ENCODE measurements around the gene SMAD6. TPM values are rescaled to one million over a fixed set of nuclear protein-coding genes. Genes with fewer than 3 reads are reported as not detected.

The SMAD6 gene
- total and polyA plus RNA-seq, 2 donors = 1.0 to 2.8 TPM

DNA sequence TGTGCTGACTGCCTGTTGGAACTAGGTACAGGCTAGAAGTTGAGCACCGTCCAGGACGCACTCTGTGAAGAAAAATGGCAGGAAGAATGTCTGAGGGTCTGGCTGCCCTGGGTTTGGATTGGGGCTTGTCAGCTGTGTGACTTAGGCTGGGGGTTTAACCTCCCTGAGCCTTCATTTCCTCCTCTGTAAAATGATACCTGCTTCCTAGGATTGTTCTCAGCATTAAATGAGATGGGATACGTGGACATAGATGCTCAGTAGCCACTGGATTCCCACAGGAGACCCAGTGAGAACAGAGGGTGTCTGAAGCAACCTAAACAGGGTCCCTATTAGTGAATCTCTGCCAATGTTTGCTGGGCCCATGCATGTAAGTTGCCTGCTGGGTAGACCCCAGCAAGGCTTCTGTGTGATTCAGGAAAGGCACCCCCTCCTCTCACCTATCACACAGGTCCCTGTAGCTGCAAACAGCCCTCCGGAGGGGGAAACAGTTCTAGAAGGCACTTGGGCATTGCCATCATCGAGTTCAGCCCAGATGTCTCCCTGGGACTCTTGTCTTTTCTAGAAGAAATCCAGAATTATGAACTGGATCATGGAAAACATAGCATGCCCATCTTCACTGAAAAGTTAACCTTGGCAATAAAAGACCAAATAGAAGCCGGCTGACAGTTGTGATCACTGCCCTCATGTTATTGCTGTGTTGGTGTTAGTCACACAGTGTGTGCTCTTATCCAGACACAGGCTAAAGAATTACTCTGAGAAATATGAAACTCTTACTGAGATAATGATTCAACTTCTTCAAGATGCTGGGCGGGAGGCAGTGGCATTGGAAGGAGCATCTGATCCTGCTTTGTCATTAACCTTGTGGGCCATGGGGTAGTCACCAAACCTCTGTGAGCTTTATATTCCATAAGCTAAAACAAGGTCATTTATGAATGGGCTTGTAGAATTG lies 64.5 kb downstream of the SMAD6 start:
- Histone ChIP-seq H3K36me3 (ENCODE audit: control insufficient read depth in 2 of 2, insufficient read depth in 2 of 2, low read length in 1 of 2) (no peaks in the 10 kb centered on the region), H3K4me3 (ENCODE audit: low read length in 2 of 2) (no peak overlapping the region), H3K4me1 (ENCODE audit: control insufficient read depth in 2 of 2, insufficient read depth in 2 of 2, low read length in 2 of 2) (peaks cover 0 to 13% of the 10 kb centered on the region in 2 donors), H3K27me3 (ENCODE audit: control insufficient read depth in 2 of 2, insufficient read depth in 1 of 2, low read length in 1 of 2) (peaks cover 0 to 20% of the 10 kb centered on the region in 2 donors), H3K9me3 (ENCODE audit: control insufficient read depth in 2 of 2, insufficient read depth in 1 of 2, low read length in 1 of 2) (no peaks in the 10 kb centered on the region), H3K27ac (ENCODE audit: low read depth in 1 of 2, low read length in 1 of 2) (no peak overlapping the region)
- DNase-seq (ENCODE audit: low read depth in 6 of 9, low spot score in 9 of 9) = no peak
- 70% methylated on average over 7 of the region's 7 CpGs for WGBS

DNA sequence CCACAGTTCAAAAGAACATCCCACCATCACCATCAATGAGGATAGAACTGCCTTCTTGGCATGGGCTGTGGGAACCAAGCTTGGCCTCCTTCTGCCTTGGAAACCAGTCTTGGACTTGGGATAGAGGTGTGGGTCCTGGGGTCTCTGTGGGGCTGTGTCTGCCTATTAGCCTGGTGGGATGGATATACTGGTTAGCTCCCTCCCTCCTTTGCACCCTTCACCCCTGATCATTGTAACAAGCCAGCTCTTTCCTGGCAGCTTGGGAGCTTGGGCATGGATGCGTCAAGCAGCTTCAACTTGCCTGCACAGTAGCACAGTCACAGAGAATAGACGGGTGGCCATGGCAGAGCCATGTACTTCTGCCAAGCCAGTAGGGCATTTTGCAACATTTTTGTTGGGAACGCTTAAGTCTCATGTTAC lies 65.2 kb downstream of the SMAD6 start:
- H3K4me1 ChIP-seq (ENCODE audit: control insufficient read depth in 2 of 2, insufficient read depth in 2 of 2, low read length in 2 of 2) = peaks cover 0 to 13% of the 10 kb centered on the region in 2 donors
- no peak for DNase-seq (ENCODE audit: low read depth in 6 of 9, low spot score in 9 of 9)
- no peak overlapping the region for H3K4me3 ChIP-seq (ENCODE audit: low read length in 2 of 2)
- no peak overlapping the region for H3K27ac ChIP-seq (ENCODE audit: low read depth in 1 of 2, low read length in 1 of 2)
- H3K9me3 ChIP-seq (ENCODE audit: control insufficient read depth in 2 of 2, insufficient read depth in 1 of 2, low read length in 1 of 2) = no peaks in the 10 kb centered on the region
- H3K36me3 ChIP-seq (ENCODE audit: control insufficient read depth in 2 of 2, insufficient read depth in 2 of 2, low read length in 1 of 2) = no peaks in the 10 kb centered on the region
- peaks cover 0 to 18% of the 10 kb centered on the region in 2 donors for H3K27me3 ChIP-seq (ENCODE audit: control insufficient read depth in 2 of 2, insufficient read depth in 1 of 2, low read length in 1 of 2)
- 97% methylated on average over 3 of the region's 3 CpGs for WGBS

DNA sequence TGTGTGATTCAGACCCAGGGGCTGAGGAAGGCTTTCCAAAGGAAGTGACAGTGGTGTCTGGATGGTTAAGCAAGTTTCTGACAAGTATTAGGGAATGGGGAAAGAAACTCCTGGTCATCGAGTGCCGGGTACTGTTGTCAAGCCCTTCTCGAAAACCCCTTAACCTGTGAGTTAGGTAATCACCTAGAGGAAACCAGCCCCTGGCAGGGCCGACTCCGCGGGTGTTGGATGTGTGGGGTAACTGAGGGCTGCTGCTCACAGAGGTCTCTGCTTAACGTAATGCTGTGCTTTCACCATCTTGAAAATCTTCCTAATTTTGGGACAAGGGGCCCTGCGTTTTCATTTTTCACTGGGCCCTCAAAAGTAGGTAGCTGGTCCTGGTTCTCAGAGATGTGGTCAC lies 67.0 kb downstream of the SMAD6 start:
- Histone ChIP-seq H3K9me3 (ENCODE audit: control insufficient read depth in 2 of 2, insufficient read depth in 1 of 2, low read length in 1 of 2) (no peaks in the 10 kb centered on the region), H3K27ac (ENCODE audit: low read depth in 1 of 2, low read length in 1 of 2) (no peak overlapping the region), H3K4me1 (ENCODE audit: control insufficient read depth in 2 of 2, insufficient read depth in 2 of 2, low read length in 2 of 2) (peaks cover 0 to 9% of the 10 kb centered on the region in 2 donors), H3K27me3 (ENCODE audit: control insufficient read depth in 2 of 2, insufficient read depth in 1 of 2, low read length in 1 of 2) (peaks cover 0 to 8% of the 10 kb centered on the region in 2 donors), H3K4me3 (ENCODE audit: low read length in 2 of 2) (no peak overlapping the region), H3K36me3 (ENCODE audit: control insufficient read depth in 2 of 2, insufficient read depth in 2 of 2, low read length in 1 of 2) (no peaks in the 10 kb centered on the region)
- 97% methylated on average over 8 of the region's 8 CpGs for WGBS
- no peak for DNase-seq (ENCODE audit: low read depth in 6 of 9, low spot score in 9 of 9)

DNA sequence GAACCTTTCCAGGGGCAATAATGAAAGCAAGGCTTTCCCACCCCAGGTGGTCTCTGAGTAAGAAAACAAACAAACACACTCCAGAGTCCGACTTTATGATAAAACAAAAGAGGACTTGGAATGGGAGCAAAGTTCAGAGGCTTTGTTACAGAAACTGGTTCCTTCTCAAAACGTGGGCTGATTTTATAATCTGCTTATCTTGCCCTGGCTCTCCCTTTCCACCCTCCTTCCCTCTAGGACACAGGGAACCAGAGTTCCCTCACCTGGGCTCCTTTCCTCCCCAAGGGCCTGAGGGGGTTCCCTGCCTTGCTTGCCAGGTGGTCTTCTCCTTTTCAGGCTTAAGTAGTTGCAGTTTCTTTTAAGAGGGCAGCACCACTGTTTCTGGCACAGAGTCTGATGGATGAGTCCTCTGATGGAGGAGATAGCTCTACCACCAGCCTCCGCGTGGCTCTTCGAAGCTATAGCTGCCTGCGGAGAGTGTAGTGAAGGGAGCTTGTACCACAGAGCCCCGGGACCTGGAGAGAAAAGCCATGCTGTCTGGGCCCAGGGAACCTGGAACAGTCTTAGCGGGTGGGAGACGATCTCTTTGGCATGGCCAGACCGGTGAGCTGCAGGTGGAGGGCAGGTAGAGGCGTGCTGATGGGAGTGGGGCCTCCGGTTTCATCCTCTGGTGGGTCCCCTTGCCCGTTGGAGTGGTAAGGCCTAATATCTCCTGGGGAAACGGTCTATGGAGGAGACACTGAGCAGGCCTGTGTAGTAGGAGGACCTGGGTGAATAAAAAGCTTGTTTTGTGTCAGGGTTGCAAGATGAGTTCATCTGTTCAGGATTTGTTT lies 68.7 kb downstream of the SMAD6 start:
- H3K27me3 ChIP-seq (ENCODE audit: control insufficient read depth in 2 of 2, insufficient read depth in 1 of 2, low read length in 1 of 2) = peaks cover 0 to 6% of the 10 kb centered on the region in 2 donors
- H3K36me3 ChIP-seq (ENCODE audit: control insufficient read depth in 2 of 2, insufficient read depth in 2 of 2, low read length in 1 of 2) = no peaks in the 10 kb centered on the region
- no peaks in the 10 kb centered on the region for H3K9me3 ChIP-seq (ENCODE audit: control insufficient read depth in 2 of 2, insufficient read depth in 1 of 2, low read length in 1 of 2)
- DNase-seq (ENCODE audit: low read depth in 6 of 9, low spot score in 9 of 9) = no peak
- WGBS = 94% methylated on average over 14 of the region's 14 CpGs
- peaks cover 0 to 13% of the 10 kb centered on the region in 2 donors for H3K4me1 ChIP-seq (ENCODE audit: control insufficient read depth in 2 of 2, insufficient read depth in 2 of 2, low read length in 2 of 2)
- no peak overlapping the region for H3K4me3 ChIP-seq (ENCODE audit: low read length in 2 of 2)
- no peak overlapping the region for H3K27ac ChIP-seq (ENCODE audit: low read depth in 1 of 2, low read length in 1 of 2)

DNA sequence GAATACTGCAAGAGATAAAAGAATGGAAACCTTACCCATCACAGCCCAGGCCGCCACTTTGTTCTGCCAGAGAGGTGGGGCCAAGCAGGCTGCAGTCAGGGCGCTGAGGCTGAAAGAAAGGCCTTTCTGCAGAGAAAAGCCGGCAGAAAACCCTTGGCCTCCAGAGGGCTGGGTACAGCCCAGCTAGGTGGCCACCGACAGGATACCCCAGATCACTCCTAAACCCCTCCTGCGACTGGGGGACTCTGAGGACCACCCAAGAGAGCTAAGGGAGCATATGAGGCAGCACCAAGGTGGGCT lies 69.3 kb downstream of the SMAD6 start:
- H3K4me1 ChIP-seq (ENCODE audit: control insufficient read depth in 2 of 2, insufficient read depth in 2 of 2, low read length in 2 of 2) = peaks cover 0 to 13% of the 10 kb centered on the region in 2 donors
- no peaks in the 10 kb centered on the region for H3K9me3 ChIP-seq (ENCODE audit: control insufficient read depth in 2 of 2, insufficient read depth in 1 of 2, low read length in 1 of 2)
- H3K4me3 ChIP-seq (ENCODE audit: low read length in 2 of 2) = no peak overlapping the region
- no peak for DNase-seq (ENCODE audit: low read depth in 6 of 9, low spot score in 9 of 9)
- peaks cover 0 to under 1% of the 10 kb centered on the region in 2 donors for H3K27me3 ChIP-seq (ENCODE audit: control insufficient read depth in 2 of 2, insufficient read depth in 1 of 2, low read length in 1 of 2)
- 92% methylated on average over 5 of the region's 5 CpGs for WGBS
- no peaks in the 10 kb centered on the region for H3K36me3 ChIP-seq (ENCODE audit: control insufficient read depth in 2 of 2, insufficient read depth in 2 of 2, low read length in 1 of 2)
- H3K27ac ChIP-seq (ENCODE audit: low read depth in 1 of 2, low read length in 1 of 2) = no peak overlapping the region

DNA sequence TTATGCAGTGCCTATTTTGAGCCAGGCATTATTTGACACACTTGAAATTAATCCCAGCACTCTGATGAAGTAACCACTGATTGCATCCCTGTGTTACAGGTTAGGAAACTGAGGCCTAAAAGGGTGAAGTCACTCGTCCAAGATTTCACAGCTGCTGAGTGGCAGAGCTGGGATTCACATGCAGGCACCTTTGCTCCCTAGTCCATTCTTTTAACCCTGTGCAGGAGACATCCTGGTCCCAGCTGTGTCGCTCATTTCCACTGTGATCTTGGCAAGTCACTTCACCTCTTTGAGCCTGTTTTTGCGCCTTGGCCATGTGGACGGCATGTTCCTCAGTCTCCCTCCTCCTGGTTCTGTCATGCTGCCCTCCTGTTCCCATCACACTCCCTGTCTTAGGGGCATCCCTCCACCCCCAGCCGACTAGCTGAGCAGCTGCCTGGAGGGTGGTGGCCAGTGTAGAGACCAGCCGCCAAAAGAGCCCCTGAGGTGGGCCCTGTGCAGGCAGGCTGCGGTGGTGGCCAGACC lies 70.6 kb downstream of the SMAD6 start:
- Histone ChIP-seq H3K4me1 (ENCODE audit: control insufficient read depth in 2 of 2, insufficient read depth in 2 of 2, low read length in 2 of 2) (peaks cover 0 to 13% of the 10 kb centered on the region in 2 donors), H3K36me3 (ENCODE audit: control insufficient read depth in 2 of 2, insufficient read depth in 2 of 2, low read length in 1 of 2) (no peaks in the 10 kb centered on the region), H3K27me3 (ENCODE audit: control insufficient read depth in 2 of 2, insufficient read depth in 1 of 2, low read length in 1 of 2) (no peaks in the 10 kb centered on the region), H3K4me3 (ENCODE audit: low read length in 2 of 2) (no peak overlapping the region), H3K27ac (ENCODE audit: low read depth in 1 of 2, low read length in 1 of 2) (no peak overlapping the region), H3K9me3 (ENCODE audit: control insufficient read depth in 2 of 2, insufficient read depth in 1 of 2, low read length in 1 of 2) (no peaks in the 10 kb centered on the region)
- DNase-seq (ENCODE audit: low read depth in 6 of 9, low spot score in 9 of 9) = no peak
- WGBS = 88% methylated on average over 7 of the region's 7 CpGs

DNA sequence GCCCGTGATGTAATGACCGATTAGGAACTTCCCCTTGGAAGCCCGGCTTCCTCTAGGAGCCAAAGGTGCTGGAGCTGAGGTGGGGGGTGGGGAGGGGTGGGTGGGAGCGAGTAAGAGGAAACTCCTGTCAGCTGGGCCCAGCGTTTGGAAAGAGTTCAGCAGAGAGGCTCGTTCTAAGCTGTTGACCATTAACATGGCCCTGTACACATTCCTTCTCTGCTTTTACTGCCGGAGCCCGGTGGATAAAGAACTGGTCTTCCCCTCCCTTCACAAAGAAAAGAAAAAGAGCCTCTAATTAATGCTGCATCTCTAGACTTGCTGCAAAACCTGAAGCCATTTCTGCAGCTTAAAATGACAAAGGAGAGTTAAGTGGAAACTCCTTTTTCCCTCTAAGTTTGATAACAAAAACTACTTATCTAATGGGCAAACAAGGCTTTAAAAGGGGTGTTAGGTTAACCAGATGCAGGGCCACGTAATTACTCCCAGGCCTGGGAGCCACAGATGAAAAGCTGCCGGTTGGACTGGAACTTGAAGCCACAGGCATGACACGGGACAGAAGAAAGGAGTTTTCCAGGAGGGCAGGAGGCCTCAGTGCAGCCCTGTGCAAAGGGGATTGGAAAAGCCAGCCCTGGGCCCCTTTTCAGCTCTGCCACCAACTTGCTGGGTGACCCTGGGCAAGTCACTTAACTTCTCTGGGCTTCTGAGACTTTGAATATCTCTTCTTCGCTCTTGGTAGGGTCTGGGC lies 71.3 kb downstream of the SMAD6 start:
- no peaks in the 10 kb centered on the region for H3K27me3 ChIP-seq (ENCODE audit: control insufficient read depth in 2 of 2, insufficient read depth in 1 of 2, low read length in 1 of 2)
- H3K36me3 ChIP-seq (ENCODE audit: control insufficient read depth in 2 of 2, insufficient read depth in 2 of 2, low read length in 1 of 2) = no peaks in the 10 kb centered on the region
- H3K4me3 ChIP-seq (ENCODE audit: low read length in 2 of 2) = no peak overlapping the region
- no peak overlapping the region for H3K27ac ChIP-seq (ENCODE audit: low read depth in 1 of 2, low read length in 1 of 2)
- peaks cover 0 to 13% of the 10 kb centered on the region in 2 donors for H3K4me1 ChIP-seq (ENCODE audit: control insufficient read depth in 2 of 2, insufficient read depth in 2 of 2, low read length in 2 of 2)
- no peak for DNase-seq (ENCODE audit: low read depth in 6 of 9, low spot score in 9 of 9)
- H3K9me3 ChIP-seq (ENCODE audit: control insufficient read depth in 2 of 2, insufficient read depth in 1 of 2, low read length in 1 of 2) = no peaks in the 10 kb centered on the region
- 79% methylated on average over 12 of the region's 12 CpGs for WGBS

DNA sequence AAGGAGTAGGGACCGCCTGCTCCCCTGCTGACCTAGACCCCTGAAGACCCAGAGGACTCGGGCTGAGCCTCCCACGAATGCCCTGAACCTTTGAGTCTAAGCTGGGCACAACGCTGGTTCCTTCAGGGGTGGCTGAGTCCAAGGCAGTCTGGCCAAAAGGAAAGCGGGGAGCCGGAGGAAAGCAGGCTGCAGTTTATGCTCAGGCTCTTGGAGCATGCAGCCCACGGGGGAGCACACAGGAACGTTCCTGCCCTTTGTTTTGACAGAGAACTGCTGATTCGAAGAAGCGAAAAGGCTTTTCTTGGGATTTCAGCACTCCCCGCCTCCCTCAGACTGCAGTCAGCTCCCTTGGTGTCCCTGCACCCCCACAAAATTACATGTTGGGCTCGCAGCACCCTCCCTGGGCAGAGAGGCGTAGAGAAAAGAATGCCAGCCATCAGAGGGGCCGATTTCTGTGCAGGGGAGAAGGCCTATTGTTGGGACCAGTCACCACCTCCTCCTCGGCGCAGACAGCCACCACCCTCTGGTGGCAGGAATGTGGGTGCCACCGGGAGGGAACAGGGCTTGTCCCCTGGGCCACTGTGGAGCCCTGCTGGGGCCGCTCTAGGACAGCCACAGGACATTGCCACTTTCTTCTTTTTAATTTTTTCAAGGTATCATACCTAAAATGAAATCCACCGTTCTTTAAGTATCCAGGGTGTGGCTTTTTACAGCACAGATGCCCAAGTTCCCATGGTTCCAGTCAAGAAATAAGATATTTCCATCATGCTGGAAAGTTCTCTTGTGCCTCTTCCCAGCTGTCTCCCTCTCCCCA lies 72.2 kb downstream of the SMAD6 start:
- H3K27me3 ChIP-seq (ENCODE audit: control insufficient read depth in 2 of 2, insufficient read depth in 1 of 2, low read length in 1 of 2) = no peaks in the 10 kb centered on the region
- H3K9me3 ChIP-seq (ENCODE audit: control insufficient read depth in 2 of 2, insufficient read depth in 1 of 2, low read length in 1 of 2) = no peaks in the 10 kb centered on the region
- WGBS = 79% methylated on average over 19 of the region's 19 CpGs
- H3K4me3 ChIP-seq (ENCODE audit: low read length in 2 of 2) = no peak overlapping the region
- H3K27ac ChIP-seq (ENCODE audit: low read depth in 1 of 2, low read length in 1 of 2) = no peak overlapping the region
- H3K4me1 ChIP-seq (ENCODE audit: control insufficient read depth in 2 of 2, insufficient read depth in 2 of 2, low read length in 2 of 2) = peaks cover 0 to 13% of the 10 kb centered on the region in 2 donors
- no peaks in the 10 kb centered on the region for H3K36me3 ChIP-seq (ENCODE audit: control insufficient read depth in 2 of 2, insufficient read depth in 2 of 2, low read length in 1 of 2)
- peak in 8 of 9 donors; percentile 13 to 60 (median 34) for DNase-seq (ENCODE audit: low read depth in 6 of 9, low spot score in 9 of 9)
